ENCODE results near the gene TBC1D1.

Gene TBC1D1

GRCh38 chr4:38067499-38067898, 176.6 kb downstream of the TBC1D1 start:
- H3K27me3 ChIP-seq (ENCODE audit: control insufficient read depth, insufficient read depth, low read length), result no peaks in the 10 kb centered on the region
- no peak overlapping the region for H3K27ac ChIP-seq
- H3K4me3 ChIP-seq (ENCODE audit: low read depth, low read length), result no peak overlapping the region
- no peak overlapping the region for H2AFZ ChIP-seq
- H3K4me1 ChIP-seq, result no peaks in the 10 kb centered on the region
- no peak overlapping the region for H3K4me2 ChIP-seq (ENCODE audit: low read length)
- H3K36me3 ChIP-seq (ENCODE audit: control insufficient read depth, insufficient read depth, low read length), result no peaks in the 10 kb centered on the region
- no peak overlapping the region for H3K9ac ChIP-seq
- no peaks in the 10 kb centered on the region for H3K9me3 ChIP-seq (ENCODE audit: control insufficient read depth, low read length)
- H3K79me2 ChIP-seq, result peaks cover 8% of the 10 kb centered on the region
- no peak for TF ChIP-seq CTCF (IDR thresholded peaks at IDR 0.05)

- H3K27ac ChIP-seq, result no peak overlapping the region
- H3K36me3 ChIP-seq (ENCODE audit: control insufficient read depth, insufficient read depth, low read length), result no peaks in the 10 kb centered on the region
These were observed 177.2 kb downstream of the TBC1D1 start for GRCh38 chr4:38068107-38068506.

DNA sequence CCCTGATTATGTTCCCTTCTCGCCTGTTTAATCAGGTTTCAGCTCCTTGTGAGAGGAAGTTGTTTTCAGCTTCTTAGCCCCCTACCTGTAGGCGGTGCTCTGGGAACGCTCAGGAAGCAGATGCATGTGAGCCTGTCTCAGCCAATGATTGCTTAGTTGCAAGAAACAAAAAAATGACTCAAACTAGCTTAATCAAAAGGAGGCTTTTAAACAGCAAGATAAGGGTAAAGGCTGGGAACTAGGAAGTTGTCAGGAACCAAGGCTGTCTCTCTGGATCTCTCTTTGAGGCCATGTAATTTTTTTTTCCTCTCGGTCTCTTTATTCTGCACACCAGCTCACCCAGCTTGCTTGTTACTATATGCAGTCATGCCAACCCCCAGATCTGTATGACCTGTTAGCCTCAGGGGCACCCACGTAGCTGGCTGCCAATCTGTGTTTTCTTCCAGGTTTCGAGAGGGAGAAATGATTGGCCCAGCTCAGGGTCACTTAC, 178.4 kb downstream of the TBC1D1 start:
- no peaks in the 10 kb centered on the region for H3K9me3 ChIP-seq (ENCODE audit: control insufficient read depth, low read length)
- no peaks in the 10 kb centered on the region for H3K27me3 ChIP-seq (ENCODE audit: control insufficient read depth, insufficient read depth, low read length)
- no peak overlapping the region for H3K4me3 ChIP-seq (ENCODE audit: low read depth, low read length)
- no peak overlapping the region for H3K27ac ChIP-seq
- no peaks in the 10 kb centered on the region for H3K36me3 ChIP-seq (ENCODE audit: control insufficient read depth, insufficient read depth, low read length)
- no peaks in the 10 kb centered on the region for H3K4me1 ChIP-seq
- peaks cover 8% of the 10 kb centered on the region for H3K79me2 ChIP-seq
- no peak overlapping the region for H3K9ac ChIP-seq
- H3K4me2 ChIP-seq (ENCODE audit: low read length), result no peak overlapping the region
- no peak for TF ChIP-seq CTCF (IDR thresholded peaks at IDR 0.05)
- no peak overlapping the region for H2AFZ ChIP-seq

More at GRCh38 chr4:38068107-38068506, 177.2 kb downstream of the TBC1D1 start:
- Histone ChIP-seq H3K79me2 (peaks cover 8% of the 10 kb centered on the region), H2AFZ (no peak overlapping the region), H3K4me2 (ENCODE audit: low read length) (no peak overlapping the region), H3K27me3 (ENCODE audit: control insufficient read depth, insufficient read depth, low read length) (no peaks in the 10 kb centered on the region), H3K9me3 (ENCODE audit: control insufficient read depth, low read length) (no peaks in the 10 kb centered on the region), H3K9ac (no peak overlapping the region), H3K4me3 (ENCODE audit: low read depth, low read length) (no peak overlapping the region), H3K4me1 (no peaks in the 10 kb centered on the region)
- no peak for TF ChIP-seq CTCF (IDR thresholded peaks at IDR 0.05)

GRCh38 chr4:38071801-38072431, 181.0 kb downstream of the TBC1D1 start:
- no peak overlapping the region for H3K4me2 ChIP-seq (ENCODE audit: low read length)
- peaks cover 2% of the 10 kb centered on the region for H3K4me1 ChIP-seq
- TF ChIP-seq CTCF (IDR thresholded peaks at IDR 0.05), result no peak
- peaks cover 6% of the 10 kb centered on the region for H3K79me2 ChIP-seq
- no peak overlapping the region for H2AFZ ChIP-seq
- no peaks in the 10 kb centered on the region for H3K27me3 ChIP-seq (ENCODE audit: control insufficient read depth, insufficient read depth, low read length)
- no peak overlapping the region for H3K9ac ChIP-seq
- H3K27ac ChIP-seq, result no peak overlapping the region
- no peaks in the 10 kb centered on the region for H3K36me3 ChIP-seq (ENCODE audit: control insufficient read depth, insufficient read depth, low read length)
- no peak overlapping the region for H3K4me3 ChIP-seq (ENCODE audit: low read depth, low read length)
- no peaks in the 10 kb centered on the region for H3K9me3 ChIP-seq (ENCODE audit: control insufficient read depth, low read length)

- Histone ChIP-seq H3K9ac (no peak overlapping the region), H3K27me3 (ENCODE audit: control insufficient read depth, insufficient read depth, low read length) (no peaks in the 10 kb centered on the region)
These were observed 181.7 kb downstream of the TBC1D1 start for GRCh38 chr4:38072578-38072977.

More at GRCh38 chr4:38072578-38072977, 181.7 kb downstream of the TBC1D1 start:
- Histone ChIP-seq H3K36me3 (ENCODE audit: control insufficient read depth, insufficient read depth, low read length) (no peaks in the 10 kb centered on the region), H3K79me2 (peaks cover 6% of the 10 kb centered on the region), H3K9me3 (ENCODE audit: control insufficient read depth, low read length) (no peaks in the 10 kb centered on the region), H2AFZ (no peak overlapping the region), H3K4me2 (ENCODE audit: low read length) (no peak overlapping the region), H3K27ac (no peak overlapping the region), H3K4me1 (peaks cover 2% of the 10 kb centered on the region), H3K4me3 (ENCODE audit: low read depth, low read length) (no peak overlapping the region)
- TF ChIP-seq CTCF (IDR thresholded peaks at IDR 0.05), result no peak

All from parathyroid adenoma (tissue), 2 donors.